Measurements from ENCODE around the gene EXOC4.

EXOC4 gene

GRCh38 chr7:133727476-133728214 is 474.8 kb downstream of the EXOC4 start:
- DNase-seq = no peak

GRCh38 chr7:133730360-133730759 is 477.5 kb downstream of the EXOC4 start:
- no peak for DNase-seq

GRCh38 chr7:133733401-133733800 is 480.5 kb downstream of the EXOC4 start:
- no peak for DNase-seq

GRCh38 chr7:133735222-133735621 is 482.3 kb downstream of the EXOC4 start:
- DNase-seq = no peak

- DNase-seq = no peak
Observed at GRCh38 chr7:133739817-133740216, 486.9 kb downstream of the EXOC4 start.

- no peak for DNase-seq
Observed at GRCh38 chr7:133741078-133741477, 488.2 kb downstream of the EXOC4 start.

GRCh38 chr7:133741703-133742102 is 488.8 kb downstream of the EXOC4 start:
- no peak for DNase-seq

- DNase-seq = no peak
Observed at GRCh38 chr7:133742709-133743538, 490.0 kb downstream of the EXOC4 start.

GRCh38 chr7:133744451-133744850 is 491.6 kb downstream of the EXOC4 start:
- no peak for DNase-seq

- no peak for DNase-seq
Observed at GRCh38 chr7:133746305-133746704, 493.4 kb downstream of the EXOC4 start.

- no peak for DNase-seq
Observed at GRCh38 chr7:133746847-133747246, 494.0 kb downstream of the EXOC4 start.

- no peak for DNase-seq
Observed at GRCh38 chr7:133748443-133749407, 495.8 kb downstream of the EXOC4 start.

GRCh38 chr7:133750287-133750686 is 497.4 kb downstream of the EXOC4 start:
- DNase-seq = no peak

GRCh38 chr7:133751079-133751478 is 498.2 kb downstream of the EXOC4 start:
- no peak for DNase-seq

GRCh38 chr7:133753513-133753912 is 500.6 kb downstream of the EXOC4 start:
- no peak for DNase-seq

GRCh38 chr7:133754708-133755107 is 501.8 kb downstream of the EXOC4 start:
- DNase-seq = no peak

- DNase-seq = no peak
Observed at GRCh38 chr7:133755901-133756300, 503.0 kb downstream of the EXOC4 start.

GRCh38 chr7:133761443-133761842 is 508.6 kb downstream of the EXOC4 start:
- DNase-seq = no peak

GRCh38 chr7:133763076-133763640 is 510.3 kb downstream of the EXOC4 start:
- no peak for DNase-seq

- no peak for DNase-seq
Observed at GRCh38 chr7:133769668-133770067, 516.8 kb downstream of the EXOC4 start.

- no peak for DNase-seq
Observed at GRCh38 chr7:133770863-133771492, 518.1 kb downstream of the EXOC4 start.

- DNase-seq = no peak
Observed at GRCh38 chr7:133771788-133772419, 519.0 kb downstream of the EXOC4 start.

All from activated CD8-positive, alpha-beta memory T cell treated with anti-CD3 and anti-CD28 coated beads for 24 hours (primary cell).